HCT116 (cell line): Measurements from ENCODE around the gene NEURL1.

Experiments used
- ATF3 ChIP-seq: IDR thresholded peaks from 2 replicates; pipeline ENCODE4 v1.6.1; 2012
- CBX3 ChIP-seq: IDR thresholded peaks from 2 replicates; pipeline ENCODE4 v1.6.1; 2012; ENCODE audit warnings: low read depth
- CEBPB ChIP-seq: IDR thresholded peaks from 2 replicates; pipeline ENCODE4 v1.6.1; 2012; ENCODE audit warnings: low read depth
- CTCF ChIP-seq, 3 experiments: fragments of 200-600 bp in 1 of 3; sonication (generic) in 1 of 3; IDR thresholded peaks in 2 of 3; conservative IDR thresholded peaks in 1 of 3; 2 replicates each; pipeline ENCODE4 v1.5.1; 2012 to 2017; ENCODE audit warnings: low read depth in 2 of 3, low read length in 2 of 3, antibody characterized with exemption in 1 of 3, borderline replicate concordance in 1 of 3, control low read depth in 1 of 3, mild to moderate bottlenecking in 1 of 3, mixed read lengths in 1 of 3, mixed run types in 1 of 3, moderate library complexity in 1 of 3; ENCODE audit not compliant: insufficient read depth in 1 of 3
- ELF1 ChIP-seq: IDR thresholded peaks from 2 replicates; pipeline ENCODE4 v1.6.1; 2012; ENCODE audit warnings: low read depth, borderline replicate concordance
- EZH2 ChIP-seq: fragments of 200-600 bp; sonication (generic); IDR thresholded peaks from 2 replicates; pipeline ENCODE4 v1.6.1; 2017; ENCODE audit warnings: antibody characterized with exemption, mixed run types
- JUND ChIP-seq: IDR thresholded peaks from 2 replicates; pipeline ENCODE4 v1.6.1; 2012
- MAX ChIP-seq: IDR thresholded peaks from 2 replicates; pipeline ENCODE4 v1.6.1; 2012
- POLR2A ChIP-seq: IDR thresholded peaks from 2 replicates; pipeline ENCODE4 v1.7.0; 2011; ENCODE audit warnings: borderline replicate concordance; ENCODE audit not compliant: insufficient read depth, insufficient read length; ENCODE audit errors: extremely low read depth
- POLR2AphosphoS5 ChIP-seq: IDR thresholded peaks from 2 replicates; pipeline ENCODE4 v1.6.1; 2011; ENCODE audit warnings: mild to moderate bottlenecking, low read depth, low read length, moderate library complexity
- RAD21 ChIP-seq: IDR thresholded peaks from 2 replicates; pipeline ENCODE4 v1.6.1; 2012; ENCODE audit warnings: low read depth, mild to moderate bottlenecking
- SP1 ChIP-seq: IDR thresholded peaks from 2 replicates; pipeline ENCODE4 v1.6.1; 2012; ENCODE audit warnings: low read depth
- TCF7L2 ChIP-seq: IDR thresholded peaks from 2 replicates; pipeline ENCODE4 v1.7.0; 2011; ENCODE audit warnings: borderline replicate concordance, inconsistent platforms; ENCODE audit not compliant: insufficient read depth, insufficient read length; ENCODE audit errors: extremely low read depth
- TF ChIP-seq, protein P1 (sequence below): IDR thresholded peaks from 2 replicates; pipeline ENCODE4 v1.6.1; 2012; ENCODE audit warnings: low read depth

DNA sequence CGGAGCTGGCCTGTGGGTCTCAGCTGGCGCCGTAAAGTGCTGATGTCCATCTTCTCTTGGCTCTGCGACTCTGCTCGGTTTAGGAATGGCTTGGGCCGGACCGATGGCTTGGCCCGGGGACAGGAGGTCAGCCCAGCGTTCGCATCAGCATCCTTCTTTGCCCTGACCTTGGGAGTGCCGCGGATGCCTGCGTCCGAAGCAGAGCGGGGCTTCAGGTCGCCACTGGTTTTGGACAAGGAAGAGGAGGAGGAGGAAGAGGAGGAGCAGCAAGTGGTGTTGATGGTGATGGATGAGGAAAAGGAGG, 109.3 kb downstream of the NEURL1 start:
- TF ChIP-seq CTCF (IDR thresholded peaks at IDR 0.05 in 2 of 3, conservative IDR thresholded peaks at IDR 0.05 in 1 of 3; ENCODE audit: borderline replicate concordance in 1 of 3, insufficient read depth in 1 of 3, low read depth in 2 of 3, low read length in 2 of 3) (no peak), EZH2 (no peak), ATF3 (no peak), JUND (no peak), POLR2A (no peak), SP1 (no peak), MAX (no peak), POLR2AphosphoS5 (no peak), RAD21 (no peak), CBX3 (no peak), CEBPB (no peak), TCF7L2 (no peak), ELF1 (no peak)
- TF ChIP-seq, protein P1, sequence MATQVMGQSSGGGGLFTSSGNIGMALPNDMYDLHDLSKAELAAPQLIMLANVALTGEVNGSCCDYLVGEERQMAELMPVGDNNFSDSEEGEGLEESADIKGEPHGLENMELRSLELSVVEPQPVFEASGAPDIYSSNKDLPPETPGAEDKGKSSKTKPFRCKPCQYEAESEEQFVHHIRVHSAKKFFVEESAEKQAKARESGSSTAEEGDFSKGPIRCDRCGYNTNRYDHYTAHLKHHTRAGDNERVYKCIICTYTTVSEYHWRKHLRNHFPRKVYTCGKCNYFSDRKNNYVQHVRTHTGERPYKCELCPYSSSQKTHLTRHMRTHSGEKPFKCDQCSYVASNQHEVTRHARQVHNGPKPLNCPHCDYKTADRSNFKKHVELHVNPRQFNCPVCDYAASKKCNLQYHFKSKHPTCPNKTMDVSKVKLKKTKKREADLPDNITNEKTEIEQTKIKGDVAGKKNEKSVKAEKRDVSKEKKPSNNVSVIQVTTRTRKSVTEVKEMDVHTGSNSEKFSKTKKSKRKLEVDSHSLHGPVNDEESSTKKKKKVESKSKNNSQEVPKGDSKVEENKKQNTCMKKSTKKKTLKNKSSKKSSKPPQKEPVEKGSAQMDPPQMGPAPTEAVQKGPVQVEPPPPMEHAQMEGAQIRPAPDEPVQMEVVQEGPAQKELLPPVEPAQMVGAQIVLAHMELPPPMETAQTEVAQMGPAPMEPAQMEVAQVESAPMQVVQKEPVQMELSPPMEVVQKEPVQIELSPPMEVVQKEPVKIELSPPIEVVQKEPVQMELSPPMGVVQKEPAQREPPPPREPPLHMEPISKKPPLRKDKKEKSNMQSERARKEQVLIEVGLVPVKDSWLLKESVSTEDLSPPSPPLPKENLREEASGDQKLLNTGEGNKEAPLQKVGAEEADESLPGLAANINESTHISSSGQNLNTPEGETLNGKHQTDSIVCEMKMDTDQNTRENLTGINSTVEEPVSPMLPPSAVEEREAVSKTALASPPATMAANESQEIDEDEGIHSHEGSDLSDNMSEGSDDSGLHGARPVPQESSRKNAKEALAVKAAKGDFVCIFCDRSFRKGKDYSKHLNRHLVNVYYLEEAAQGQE, result no peak
